Activated T-cell treated with anti-CD3 and anti-CD28 coated beads, Interleukin-2, amount 50 U/mL, for 4 hours (primary cell): ENCODE measurements around the gene GMDS. TPM values are rescaled to one million over a fixed set of nuclear protein-coding genes. Genes with fewer than 3 reads are reported as not detected.

Experiments used
- ATAC-seq, 2 donors: fragments of 200-7000 bp; cut with Tn5 transposase; one replicate each; pipeline ENCODE4 v1.10.0; 2021
- DNase-seq: peaks from one replicate; pipeline ENCODE4 v3.0.0-alpha.2; 2020
- H3K27me3 Mint-ChIP-seq: one replicate; pipeline ENCODE4 v1.8.0; 2021; ENCODE audit warnings: low read depth, mixed read lengths
- H3K36me3 Mint-ChIP-seq: one replicate; pipeline ENCODE4 v1.8.0; 2022; ENCODE audit warnings: mixed read lengths; ENCODE audit not compliant: insufficient read depth
- H3K4me1 Mint-ChIP-seq: one replicate; pipeline ENCODE4 v1.8.0; 2021; ENCODE audit warnings: low read depth, mixed read lengths
- H3K4me3 Mint-ChIP-seq: one replicate; pipeline ENCODE4 v1.8.0; 2021; ENCODE audit warnings: mild to moderate bottlenecking, moderate library complexity, mixed read lengths
- H3K9me3 Mint-ChIP-seq: one replicate; pipeline ENCODE4 v1.8.0; 2021; ENCODE audit warnings: mixed read lengths
- total RNA-seq, 3 donors: library from RNA; stranded (reverse); gene quantifications; one replicate each; pipeline ENCODE4 v1.2.1, GENCODE V29; 2021

The GMDS gene
- total RNA-seq, 3 donors from 2014 or later, result 38.9 to 48.0 (median 43.9) TPM

- no peak overlapping the region for H3K4me3 Mint-ChIP-seq
- H3K27me3 Mint-ChIP-seq, result no peaks in the 10 kb centered on the region
- no peaks in the 10 kb centered on the region for H3K4me1 Mint-ChIP-seq
- no peaks in the 10 kb centered on the region for H3K9me3 Mint-ChIP-seq
- peaks cover 30% of the 10 kb centered on the region for H3K36me3 Mint-ChIP-seq
- DNase-seq, result no peak
- no peak for ATAC-seq
Measured at GRCh38 chr6:1724616-1725015, 520.8 kb downstream of the GMDS start.

GRCh38 chr6:1724124-1724523 is 521.3 kb downstream of the GMDS start:
- Mint-ChIP-seq H3K27me3 (no peaks in the 10 kb centered on the region), H3K9me3 (no peaks in the 10 kb centered on the region), H3K4me1 (no peaks in the 10 kb centered on the region), H3K4me3 (no peak overlapping the region), H3K36me3 (peaks cover 33% of the 10 kb centered on the region)
- no peak for DNase-seq
- no peak for ATAC-seq

- Mint-ChIP-seq H3K4me1 (no peaks in the 10 kb centered on the region), H3K36me3 (peaks cover 35% of the 10 kb centered on the region), H3K27me3 (no peaks in the 10 kb centered on the region), H3K4me3 (no peak overlapping the region), H3K9me3 (no peaks in the 10 kb centered on the region)
- DNase-seq, result no peak
- no peak for ATAC-seq
Measured at GRCh38 chr6:1722801-1723200, 522.6 kb downstream of the GMDS start.

- DNase-seq (no peak), ATAC-seq (no peak)
- H3K4me3 Mint-ChIP-seq, result no peak overlapping the region
- H3K36me3 Mint-ChIP-seq, result peaks cover 32% of the 10 kb centered on the region
- H3K27me3 Mint-ChIP-seq, result no peaks in the 10 kb centered on the region
- H3K4me1 Mint-ChIP-seq, result no peaks in the 10 kb centered on the region
- no peaks in the 10 kb centered on the region for H3K9me3 Mint-ChIP-seq
Measured at GRCh38 chr6:1720620-1721322, 524.6 kb downstream of the GMDS start.

GRCh38 chr6:1719922-1720321 is 525.5 kb downstream of the GMDS start:
- Mint-ChIP-seq H3K4me3 (no peak overlapping the region), H3K36me3 (peaks cover 24% of the 10 kb centered on the region), H3K27me3 (no peaks in the 10 kb centered on the region), H3K4me1 (no peaks in the 10 kb centered on the region), H3K9me3 (no peaks in the 10 kb centered on the region)
- DNase-seq (no peak), ATAC-seq (no peak)

- no peak for DNase-seq
- no peaks in the 10 kb centered on the region for H3K9me3 Mint-ChIP-seq
- no peaks in the 10 kb centered on the region for H3K4me1 Mint-ChIP-seq
- no peaks in the 10 kb centered on the region for H3K27me3 Mint-ChIP-seq
- no peak for ATAC-seq
- peaks cover 16% of the 10 kb centered on the region for H3K36me3 Mint-ChIP-seq
- H3K4me3 Mint-ChIP-seq, result no peak overlapping the region
Measured at GRCh38 chr6:1716868-1717267, 528.5 kb downstream of the GMDS start.

- H3K36me3 Mint-ChIP-seq, result peaks cover 16% of the 10 kb centered on the region
Measured at GRCh38 chr6:1716396-1716795, 529.0 kb downstream of the GMDS start.

GRCh38 chr6:1715336-1715735 is 530.1 kb downstream of the GMDS start:
- H3K27me3 Mint-ChIP-seq, result no peaks in the 10 kb centered on the region
- no peak for DNase-seq
- no peaks in the 10 kb centered on the region for H3K4me1 Mint-ChIP-seq
- H3K4me3 Mint-ChIP-seq, result no peak overlapping the region
- peaks cover 16% of the 10 kb centered on the region for H3K36me3 Mint-ChIP-seq
- no peak for ATAC-seq
- H3K9me3 Mint-ChIP-seq, result no peaks in the 10 kb centered on the region

More at GRCh38 chr6:1716396-1716795, 529.0 kb downstream of the GMDS start:
- Mint-ChIP-seq H3K4me3 (no peak overlapping the region), H3K9me3 (no peaks in the 10 kb centered on the region), H3K4me1 (no peaks in the 10 kb centered on the region), H3K27me3 (no peaks in the 10 kb centered on the region)
- ATAC-seq, result no peak
- no peak for DNase-seq

- ATAC-seq (no peak), DNase-seq (no peak)
- Mint-ChIP-seq H3K36me3 (peaks cover 15% of the 10 kb centered on the region), H3K27me3 (no peaks in the 10 kb centered on the region), H3K4me3 (no peak overlapping the region), H3K9me3 (no peaks in the 10 kb centered on the region), H3K4me1 (no peaks in the 10 kb centered on the region)
Measured at GRCh38 chr6:1714654-1715053, 530.8 kb downstream of the GMDS start.

- H3K4me3 Mint-ChIP-seq, result no peak overlapping the region
- H3K36me3 Mint-ChIP-seq, result peaks cover 10% of the 10 kb centered on the region
- DNase-seq (no peak), ATAC-seq (no peak)
- H3K9me3 Mint-ChIP-seq, result no peaks in the 10 kb centered on the region
- H3K4me1 Mint-ChIP-seq, result no peaks in the 10 kb centered on the region
- no peaks in the 10 kb centered on the region for H3K27me3 Mint-ChIP-seq
Measured at GRCh38 chr6:1713016-1713600, 532.3 kb downstream of the GMDS start.

- no peak overlapping the region for H3K4me3 Mint-ChIP-seq
- H3K36me3 Mint-ChIP-seq, result peaks cover 10% of the 10 kb centered on the region
- H3K27me3 Mint-ChIP-seq, result no peaks in the 10 kb centered on the region
- H3K9me3 Mint-ChIP-seq, result no peaks in the 10 kb centered on the region
- DNase-seq (no peak), ATAC-seq (no peak)
- H3K4me1 Mint-ChIP-seq, result no peaks in the 10 kb centered on the region
Measured at GRCh38 chr6:1712451-1712850, 533.0 kb downstream of the GMDS start.

GRCh38 chr6:1711136-1711535 is 534.3 kb downstream of the GMDS start:
- no peak for ATAC-seq

GRCh38 chr6:1709234-1709641 is 536.2 kb downstream of the GMDS start:
- Mint-ChIP-seq H3K4me3 (no peak overlapping the region), H3K4me1 (no peaks in the 10 kb centered on the region), H3K27me3 (no peaks in the 10 kb centered on the region), H3K36me3 (no peaks in the 10 kb centered on the region), H3K9me3 (no peaks in the 10 kb centered on the region)
- ATAC-seq (no peak), DNase-seq (no peak)

More at GRCh38 chr6:1711136-1711535, 534.3 kb downstream of the GMDS start:
- no peak overlapping the region for H3K4me3 Mint-ChIP-seq
- no peak for DNase-seq
- no peaks in the 10 kb centered on the region for H3K27me3 Mint-ChIP-seq
- H3K4me1 Mint-ChIP-seq, result no peaks in the 10 kb centered on the region
- peaks cover 4% of the 10 kb centered on the region for H3K36me3 Mint-ChIP-seq
- no peaks in the 10 kb centered on the region for H3K9me3 Mint-ChIP-seq

- Mint-ChIP-seq H3K4me1 (no peaks in the 10 kb centered on the region), H3K4me3 (no peak overlapping the region), H3K27me3 (no peaks in the 10 kb centered on the region), H3K9me3 (no peaks in the 10 kb centered on the region), H3K36me3 (no peaks in the 10 kb centered on the region)
- ATAC-seq (no peak), DNase-seq (no peak)
Measured at GRCh38 chr6:1708820-1709219, 536.6 kb downstream of the GMDS start.

- Mint-ChIP-seq H3K9me3 (no peaks in the 10 kb centered on the region), H3K36me3 (no peaks in the 10 kb centered on the region), H3K4me3 (no peak overlapping the region), H3K27me3 (no peaks in the 10 kb centered on the region), H3K4me1 (no peaks in the 10 kb centered on the region)
- DNase-seq (no peak), ATAC-seq (no peak)
Measured at GRCh38 chr6:1708122-1708521, 537.3 kb downstream of the GMDS start.
